ENCODE results near the gene NDUFS5.
"Not testable (repeated sequence)": the region's sequence is repeated elsewhere in the genome, so short reads cannot be mapped to it uniquely, and the experiment has no call there.

Gene NDUFS5

DNA sequence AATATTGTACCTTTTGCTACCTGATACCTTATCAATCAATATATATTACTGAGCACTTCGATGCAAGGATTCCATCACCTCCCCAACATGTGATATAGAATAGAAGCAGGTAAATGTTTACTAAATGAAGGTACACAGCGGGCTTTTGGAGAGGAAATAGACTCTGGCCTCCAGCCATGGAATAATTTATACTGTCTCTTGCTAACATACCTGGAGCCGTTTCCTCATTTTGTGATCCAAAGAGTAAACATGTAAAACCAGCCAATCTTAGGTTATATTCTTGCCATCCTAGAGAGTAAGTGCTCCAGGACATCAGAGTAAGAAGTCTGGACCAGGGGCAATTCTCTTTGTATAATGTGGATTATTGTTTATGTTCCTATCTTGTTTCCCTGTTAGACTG, 39.4 kb downstream of the NDUFS5 start:
- no peak for DNase-seq

DNA sequence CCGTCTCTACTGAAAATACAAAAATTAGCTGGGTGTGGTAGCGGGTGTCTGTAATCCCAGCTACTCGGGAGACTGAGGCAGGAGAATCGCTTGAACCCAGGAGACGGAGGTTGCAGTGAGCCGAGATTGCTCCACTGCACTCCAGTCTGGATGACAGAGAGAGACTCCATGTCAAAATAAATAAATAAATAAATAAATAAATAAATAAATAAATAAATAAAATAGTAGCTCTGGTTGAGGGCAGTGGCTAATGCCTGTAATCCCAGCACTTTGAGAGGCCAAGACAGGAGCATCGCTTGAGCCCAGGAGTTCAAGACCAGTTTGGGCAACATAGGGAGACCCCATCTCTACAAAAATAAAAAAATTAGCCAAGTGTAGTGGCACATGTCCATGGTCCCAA, 42.1 kb downstream of the NDUFS5 start:
- DNase-seq = not testable (repeated sequence)

DNA sequence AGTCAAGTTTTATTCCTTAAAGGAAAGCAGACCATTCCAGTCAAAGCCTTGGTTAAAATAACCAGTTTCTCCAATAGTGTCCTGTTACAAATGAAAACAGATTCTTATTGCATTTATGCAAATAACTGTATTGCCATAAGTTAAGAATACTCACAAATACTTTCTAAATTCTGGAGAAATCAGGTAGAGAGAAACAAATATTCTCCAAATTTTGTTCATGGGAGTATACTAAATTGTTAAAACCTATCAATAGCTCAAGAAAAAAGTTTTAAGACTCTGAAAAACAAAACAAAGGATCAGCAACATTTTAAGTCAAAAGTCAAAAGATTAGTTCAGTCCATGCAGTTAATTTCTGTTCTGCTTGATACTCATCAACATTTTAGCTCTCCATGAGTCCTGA, 45.4 kb downstream of the NDUFS5 start:
- DNase-seq = not testable (repeated sequence)

DNA sequence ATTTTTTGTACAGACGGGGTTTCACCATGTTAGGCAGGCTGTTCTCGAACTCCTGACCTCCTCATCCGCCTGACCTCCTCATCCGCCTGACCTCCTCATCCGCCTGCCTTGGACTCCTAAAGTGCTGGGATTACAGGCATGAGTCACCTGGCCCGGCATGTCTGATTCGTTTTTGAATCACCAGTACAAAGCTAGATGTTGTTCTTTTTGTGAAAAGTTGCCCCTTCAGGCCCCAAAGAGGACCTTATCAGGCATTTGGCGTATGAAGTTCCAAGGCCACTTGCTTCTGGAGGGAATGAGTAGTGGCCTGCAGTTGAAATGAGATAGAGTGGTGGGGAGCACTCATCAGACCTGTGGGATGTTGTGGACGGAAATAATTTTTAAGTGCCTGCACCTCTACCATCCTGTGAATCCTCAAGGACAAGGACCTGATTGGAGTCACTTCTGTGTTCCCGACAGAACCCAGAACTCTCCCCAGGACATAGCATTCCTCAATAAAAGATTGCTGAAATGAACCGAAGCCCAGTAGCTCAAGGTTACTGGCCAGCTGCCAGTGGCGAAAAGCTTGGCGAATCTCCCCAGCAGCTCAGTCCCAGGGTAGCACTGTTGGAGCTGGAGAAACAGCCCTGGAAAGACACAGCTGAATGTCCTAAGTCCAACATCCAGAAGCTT, 50.1 kb downstream of the NDUFS5 start:
- DNase-seq = no peak

DNA sequence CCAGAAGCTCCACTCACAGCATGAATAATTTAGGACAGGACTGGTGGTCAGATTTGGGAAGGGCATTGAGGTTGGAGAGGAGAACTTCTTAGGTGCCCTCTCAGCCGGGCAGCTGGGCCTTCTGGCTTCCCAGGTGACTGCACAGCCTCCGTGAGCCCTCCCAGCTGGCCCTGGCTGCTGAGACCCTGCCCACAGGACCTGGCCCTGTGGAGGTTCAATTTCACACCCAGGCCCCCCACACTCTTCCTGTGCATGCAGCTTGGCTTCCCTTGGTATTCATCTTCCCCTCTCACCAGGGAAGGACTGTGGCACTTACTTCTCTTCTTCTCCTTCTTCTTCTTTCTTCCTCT, 50.6 kb downstream of the NDUFS5 start:
- no peak for DNase-seq

DNA sequence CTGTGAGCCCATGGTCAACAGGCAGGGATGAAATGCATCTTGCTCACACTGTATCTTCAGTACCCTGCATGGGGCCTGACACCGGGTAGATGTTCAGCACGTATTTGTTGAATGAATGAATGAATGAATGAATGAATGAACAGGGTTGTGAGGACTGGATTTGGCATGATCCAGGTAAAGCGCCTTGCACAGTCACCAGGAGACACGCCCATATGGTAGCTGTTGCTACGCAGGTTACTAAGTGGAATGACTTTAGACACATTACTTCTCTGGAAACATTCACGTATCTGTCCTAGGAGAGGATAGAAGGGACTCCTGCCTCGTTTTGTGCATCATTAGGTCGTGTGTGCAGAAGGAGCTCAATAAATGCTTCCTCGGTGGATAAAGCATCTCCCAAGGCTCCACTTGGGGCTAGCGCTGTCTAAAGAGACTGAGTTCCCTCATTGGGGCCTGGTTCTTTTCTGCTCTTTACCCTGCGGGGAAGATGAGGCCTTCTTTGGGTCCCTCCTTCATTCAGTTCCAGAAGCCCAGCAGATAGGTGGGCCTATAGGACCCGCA, 54.2 kb downstream of the NDUFS5 start:
- DNase-seq = no peak

DNA sequence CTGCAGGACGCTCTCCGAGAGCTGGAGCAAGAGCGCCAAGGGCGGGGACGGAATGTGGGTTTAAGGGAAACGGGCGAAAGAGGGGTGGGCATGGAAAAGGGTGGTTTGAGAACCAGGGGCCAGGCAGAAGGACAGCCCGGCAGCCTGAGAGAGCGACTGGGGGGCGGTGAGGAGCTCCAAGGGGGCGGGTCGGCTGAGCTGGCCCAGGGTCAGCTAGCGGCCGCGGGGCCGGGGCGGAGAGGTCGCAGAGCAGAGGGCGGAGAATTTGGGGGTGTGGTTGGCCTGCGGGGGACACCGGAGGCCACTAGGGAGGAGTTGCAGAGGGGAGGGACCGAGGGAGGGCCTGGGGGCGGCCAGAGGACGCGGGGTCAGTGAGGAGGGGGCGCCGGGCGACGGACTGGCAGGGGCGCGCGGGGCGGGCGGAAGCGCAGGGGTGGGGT, 54.7 kb downstream of the NDUFS5 start:
- no peak for DNase-seq

DNA sequence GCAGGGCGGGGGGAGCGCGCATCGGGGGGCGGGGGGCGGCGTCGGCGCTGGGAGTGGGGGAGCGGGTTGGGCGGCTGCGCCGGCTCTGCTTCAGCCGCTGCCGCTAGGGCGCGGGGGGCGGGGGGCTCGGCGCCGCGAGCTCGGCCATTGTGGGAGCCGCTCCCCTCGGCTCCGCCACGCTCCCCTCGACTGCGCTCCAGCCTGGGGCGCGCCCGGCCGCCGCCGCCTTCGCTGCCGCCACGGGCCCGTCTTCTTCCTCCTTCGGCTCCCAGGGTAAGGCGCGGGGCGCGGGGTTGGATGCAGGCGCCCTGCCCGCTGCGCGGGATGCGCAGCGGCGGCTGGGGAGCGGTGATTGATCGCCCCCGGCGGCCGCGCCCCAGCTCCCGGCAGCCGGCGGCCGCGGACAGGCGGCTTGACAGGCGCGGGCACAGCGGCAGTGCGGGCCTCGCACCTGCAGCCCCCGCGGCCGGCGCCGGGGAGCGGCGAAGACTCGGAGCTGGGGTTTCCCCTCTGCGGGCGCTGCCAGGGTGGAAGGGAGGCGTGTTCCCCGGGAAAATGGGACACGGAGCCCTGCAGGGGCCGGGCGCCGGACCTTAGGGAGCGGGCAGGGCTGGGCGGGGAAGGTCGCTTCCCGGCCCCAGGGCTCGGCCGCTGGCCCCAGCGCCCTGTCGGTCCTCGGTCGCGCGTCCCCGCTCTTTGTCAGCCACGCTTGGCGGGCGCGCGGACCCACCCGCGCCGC, 55.3 kb downstream of the NDUFS5 start:
- DNase-seq = no peak

DNA sequence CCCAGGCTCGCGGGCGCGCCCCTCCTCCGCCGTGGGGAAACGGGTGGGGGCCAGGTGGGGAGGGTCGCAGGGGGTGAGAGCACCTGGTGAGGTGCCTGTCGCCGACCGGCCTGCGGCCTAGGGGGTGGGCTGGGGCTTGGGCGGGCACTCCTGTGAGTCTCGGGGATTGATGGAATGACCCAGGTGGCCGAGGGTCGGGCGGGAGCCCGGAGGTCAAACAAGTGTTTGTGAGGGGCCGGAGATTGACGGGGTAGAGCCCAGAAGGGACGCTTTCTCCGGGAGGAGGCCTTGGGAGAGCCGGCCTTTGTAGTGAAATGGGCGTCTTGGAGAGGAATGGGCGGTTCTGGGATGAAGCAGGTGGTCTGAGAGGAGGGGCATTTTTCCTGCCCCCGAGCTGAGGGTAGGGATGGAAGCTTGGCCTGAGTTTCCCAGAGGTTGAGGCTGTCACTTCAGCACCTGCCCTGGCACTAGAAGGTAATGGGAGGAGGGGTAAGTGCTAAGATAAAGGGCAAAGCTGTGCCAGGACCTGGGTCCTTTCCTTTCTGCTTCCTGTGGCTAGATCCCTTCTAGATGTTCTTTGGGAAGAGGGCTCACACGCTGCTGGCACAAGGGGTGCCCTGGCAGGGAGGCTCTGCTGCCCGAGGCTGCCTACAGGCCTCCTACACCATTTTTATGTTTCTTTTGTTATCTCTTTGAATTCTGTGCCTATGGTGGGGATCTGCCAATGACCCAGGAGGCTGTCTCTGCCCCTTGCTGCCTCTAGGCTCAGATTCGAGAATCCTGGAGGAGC, 56.1 kb downstream of the NDUFS5 start:
- peak; percentile 27 for DNase-seq

DNA sequence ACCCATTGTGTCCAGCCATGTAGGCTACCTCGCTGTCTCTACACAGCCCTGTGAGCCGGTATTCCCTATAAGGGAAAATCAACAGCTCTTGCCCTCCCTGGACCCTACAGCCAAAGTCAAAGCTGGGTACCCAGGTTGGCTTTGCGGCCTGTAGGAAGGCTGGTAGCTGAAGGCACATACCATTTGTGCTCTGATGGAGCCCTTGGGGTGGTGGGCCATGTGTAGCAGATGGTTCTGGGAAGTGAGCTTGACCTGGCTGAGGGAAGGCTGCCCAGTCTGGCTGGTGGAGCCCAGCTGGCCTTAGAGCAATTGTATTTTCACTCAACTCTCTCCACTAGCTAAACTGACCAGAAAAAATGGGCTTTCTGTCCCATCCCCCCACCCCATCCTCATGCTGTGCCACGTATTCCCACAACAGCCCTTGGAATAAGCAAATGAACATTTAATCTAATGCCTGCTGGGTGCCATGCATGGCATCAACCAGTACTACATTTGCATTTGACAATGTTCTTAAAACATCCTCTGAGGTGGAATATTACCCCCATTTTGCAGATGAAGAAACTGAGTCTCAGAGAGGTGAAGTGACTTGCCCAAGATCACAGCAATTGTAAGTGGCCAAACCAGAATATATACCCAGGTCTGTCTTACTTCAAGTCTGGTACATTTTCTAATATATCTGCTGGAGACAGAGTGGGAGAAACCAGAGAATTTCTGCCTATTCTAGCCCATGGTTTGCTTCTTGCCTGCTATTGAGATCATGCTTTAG, 56.8 kb downstream of the NDUFS5 start:
- DNase-seq = no peak

DNA sequence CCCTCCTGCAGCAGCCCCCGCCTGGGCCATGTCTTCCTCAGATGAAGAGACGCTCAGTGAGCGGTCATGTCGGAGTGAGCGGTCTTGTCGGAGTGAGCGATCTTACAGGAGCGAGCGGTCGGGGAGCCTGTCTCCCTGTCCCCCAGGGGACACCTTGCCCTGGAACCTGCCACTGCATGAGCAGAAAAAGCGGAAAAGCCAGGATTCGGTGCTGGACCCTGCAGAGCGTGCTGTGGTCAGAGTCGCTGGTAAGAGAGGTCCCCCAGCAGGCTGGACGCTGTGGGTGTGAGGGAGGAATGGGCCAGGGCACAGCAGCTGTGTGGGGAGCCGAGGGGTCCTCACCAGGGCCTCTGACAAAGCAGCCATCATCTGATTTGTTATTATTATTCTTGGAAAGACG, 58.0 kb downstream of the NDUFS5 start:
- DNase-seq = no peak

Data from DMS79 (cell line).